Activated CD4-positive, alpha-beta T cell treated with anti-CD3 and anti-CD28 coated beads, Interleukin-2, amount 10 ng/mL, durations not matched to agents 7 days and 5 days (primary cell): ENCODE measurements around the gene HERC4. TPM values are rescaled to one million over a fixed set of nuclear protein-coding genes. Genes with fewer than 3 reads are reported as not detected.
"Not testable (repeated sequence)": the region's sequence is repeated elsewhere in the genome, so short reads cannot be mapped to it uniquely, and the experiment has no call there.

Experiments used
- CTCF ChIA-PET: fragments of 350-600 bp; sonication (Branson Sonifier 250); formaldehyde crosslinking; loops from one replicate; lab custom pipeline; 2021; ENCODE audit warnings: antibody characterized with exemption; lab: Charles Lee
- POLR2A ChIA-PET: fragments of 350-600 bp; sonication (Branson Sonifier 250); formaldehyde crosslinking; loops from one replicate; lab custom pipeline; 2021; ENCODE audit warnings: antibody characterized with exemption; lab: Charles Lee
- DNase-seq: peaks from one replicate; pipeline ENCODE4 v3.0.0-alpha.2; 2020
- H3K27ac Mint-ChIP-seq: one replicate; pipeline ENCODE4 v1.8.0; 2021; ENCODE audit warnings: mild to moderate bottlenecking, moderate library complexity, mixed read lengths
- H3K27me3 Mint-ChIP-seq: one replicate; pipeline ENCODE4 v1.8.0; 2021; ENCODE audit warnings: mixed read lengths
- H3K36me3 Mint-ChIP-seq: one replicate; pipeline ENCODE4 v1.8.0; 2021; ENCODE audit warnings: low read depth, mixed read lengths
- H3K4me1 Mint-ChIP-seq: one replicate; pipeline ENCODE4 v1.8.0; 2021; ENCODE audit warnings: mixed read lengths
- H3K4me3 Mint-ChIP-seq: one replicate; pipeline ENCODE4 v1.8.0; 2021; ENCODE audit warnings: mild to moderate bottlenecking, moderate library complexity, mixed read lengths
- H3K9me3 Mint-ChIP-seq: one replicate; pipeline ENCODE4 v1.8.0; 2021; ENCODE audit warnings: mixed read lengths
- total RNA-seq, 2 experiments: library from RNA; stranded (reverse); gene quantifications; one replicate each; pipeline ENCODE4 v1.2.3, GENCODE V29; 2021

HERC4 gene
- total RNA-seq, 2 experiments from 2014 or later: 53.8 to 58.3 TPM

DNA sequence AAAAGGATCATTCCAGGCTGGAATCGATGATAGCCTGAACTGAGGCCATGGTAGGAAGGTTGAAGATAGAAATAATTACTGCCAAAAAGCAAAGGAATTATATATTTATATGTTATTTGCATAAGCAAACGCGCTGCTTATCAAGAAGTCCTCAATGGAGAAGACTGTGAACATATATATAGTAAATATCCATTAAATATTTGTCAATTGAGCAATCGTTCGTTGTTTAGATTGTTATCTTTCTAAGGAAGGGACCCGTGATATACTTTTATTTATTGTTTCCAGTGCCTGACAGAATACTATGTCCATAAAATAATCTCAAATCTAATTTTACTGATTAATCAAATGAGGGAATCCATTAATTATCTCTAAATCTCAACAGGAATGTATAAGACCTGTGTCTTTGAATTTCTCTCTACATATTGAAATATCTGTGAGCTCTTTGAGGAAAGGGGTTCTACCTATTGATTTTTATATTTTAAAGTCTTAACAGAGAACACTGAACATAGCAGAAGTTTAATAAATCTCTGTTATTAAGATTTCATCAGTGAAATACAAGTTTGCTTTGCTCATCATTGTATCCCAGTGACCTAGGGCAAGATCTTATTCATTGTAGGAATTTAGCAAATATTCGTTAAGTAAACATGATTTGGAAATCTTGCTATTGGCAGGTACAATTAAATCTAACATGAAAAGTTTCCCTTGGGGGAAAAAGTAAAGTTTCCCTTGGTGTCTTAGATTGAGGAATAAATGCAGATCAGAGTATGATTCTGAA is 12.0 kb upstream of the HERC4 start:
- no peak overlapping the region for H3K4me3 Mint-ChIP-seq
- H3K4me1 Mint-ChIP-seq: peaks cover 10% of the 10 kb centered on the region
- no peak for DNase-seq
- no peaks in the 10 kb centered on the region for H3K9me3 Mint-ChIP-seq
- POLR2A ChIA-PET: no interaction called here
- H3K27ac Mint-ChIP-seq: no peak overlapping the region
- CTCF ChIA-PET: no interaction called here
- H3K27me3 Mint-ChIP-seq: peaks cover 9% of the 10 kb centered on the region
- H3K36me3 Mint-ChIP-seq: no peaks in the 10 kb centered on the region

DNA sequence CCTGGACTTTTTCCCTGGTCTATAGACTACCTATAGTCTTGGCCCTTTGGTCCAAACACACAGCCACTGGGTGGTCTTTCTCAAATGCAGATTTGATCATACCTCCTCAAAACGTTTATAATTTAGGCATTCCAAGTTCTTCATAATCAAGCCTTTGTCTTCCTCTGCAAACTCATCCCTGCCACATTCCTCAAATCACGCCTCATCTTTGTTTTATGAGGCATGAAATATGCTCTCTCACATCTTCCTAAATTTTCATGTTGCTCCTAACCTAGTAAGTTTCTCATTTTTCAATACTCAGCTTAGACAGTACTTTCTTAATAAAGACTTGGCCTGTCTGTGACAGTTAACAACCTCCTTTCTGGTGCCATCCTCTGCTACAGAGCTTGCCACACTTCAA is 10.9 kb upstream of the HERC4 start:
- Mint-ChIP-seq H3K27me3 (peaks cover 9% of the 10 kb centered on the region), H3K36me3 (no peaks in the 10 kb centered on the region), H3K27ac (no peak overlapping the region), H3K9me3 (no peaks in the 10 kb centered on the region), H3K4me1 (peaks cover 10% of the 10 kb centered on the region), H3K4me3 (no peak overlapping the region)
- ChIA-PET CTCF (no interaction called here), POLR2A (no interaction called here)
- no peak for DNase-seq

DNA sequence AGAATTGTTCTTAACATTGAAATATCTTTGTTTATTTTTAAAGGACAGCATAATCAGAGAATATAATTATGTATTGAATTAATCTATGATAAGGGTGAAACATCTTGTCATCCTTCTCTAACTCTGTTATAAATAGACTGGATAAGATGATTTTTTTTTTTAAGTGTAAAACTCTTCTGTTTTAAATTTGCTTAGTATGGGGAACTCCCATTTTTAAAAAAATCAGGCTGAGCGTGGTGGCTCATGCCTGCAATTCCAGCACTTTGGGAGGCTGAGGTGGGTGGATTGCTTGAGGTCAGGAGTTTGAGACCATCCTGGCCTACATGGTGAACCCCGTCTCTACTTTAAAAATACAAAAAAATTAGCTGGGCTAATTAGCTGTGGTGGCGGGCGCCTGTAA is 9.4 kb upstream of the HERC4 start:
- Mint-ChIP-seq H3K27ac (no peak overlapping the region), H3K4me1 (peaks cover 10% of the 10 kb centered on the region), H3K4me3 (no peak overlapping the region), H3K9me3 (no peaks in the 10 kb centered on the region), H3K36me3 (no peaks in the 10 kb centered on the region), H3K27me3 (peaks cover 11% of the 10 kb centered on the region)
- ChIA-PET CTCF (interaction anchor here (0.7 kb wide), 1 partner anchor 11 kb away, joined by 3 read pairs; no protein-coding TSS in a partner anchor), POLR2A (no interaction called here)
- DNase-seq: no peak

DNA sequence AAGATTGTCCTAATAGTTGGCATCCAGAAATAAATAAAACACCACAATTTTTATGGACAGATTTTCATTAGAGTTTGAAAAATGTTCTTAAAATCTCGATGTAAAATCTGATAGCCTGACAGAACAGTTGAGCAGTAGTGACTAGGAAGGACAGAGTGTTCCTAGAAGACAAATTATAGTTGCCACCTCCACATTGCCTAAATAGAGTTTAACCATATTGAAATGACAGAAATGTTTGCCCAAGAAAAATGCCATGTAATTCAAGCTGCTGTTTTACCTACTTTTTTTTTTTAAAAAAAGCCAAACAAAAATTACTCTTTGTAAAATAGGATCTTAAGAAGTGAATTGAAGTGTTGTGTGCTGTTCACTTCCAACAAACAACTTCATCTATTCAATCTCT is 8.9 kb upstream of the HERC4 start:
- H3K4me1 Mint-ChIP-seq: peaks cover 10% of the 10 kb centered on the region
- peaks cover 11% of the 10 kb centered on the region for H3K27me3 Mint-ChIP-seq
- H3K27ac Mint-ChIP-seq: no peak overlapping the region
- H3K36me3 Mint-ChIP-seq: no peaks in the 10 kb centered on the region
- CTCF ChIA-PET: no interaction called here
- POLR2A ChIA-PET: no interaction called here
- no peaks in the 10 kb centered on the region for H3K9me3 Mint-ChIP-seq
- no peak overlapping the region for H3K4me3 Mint-ChIP-seq
- DNase-seq: no peak

DNA sequence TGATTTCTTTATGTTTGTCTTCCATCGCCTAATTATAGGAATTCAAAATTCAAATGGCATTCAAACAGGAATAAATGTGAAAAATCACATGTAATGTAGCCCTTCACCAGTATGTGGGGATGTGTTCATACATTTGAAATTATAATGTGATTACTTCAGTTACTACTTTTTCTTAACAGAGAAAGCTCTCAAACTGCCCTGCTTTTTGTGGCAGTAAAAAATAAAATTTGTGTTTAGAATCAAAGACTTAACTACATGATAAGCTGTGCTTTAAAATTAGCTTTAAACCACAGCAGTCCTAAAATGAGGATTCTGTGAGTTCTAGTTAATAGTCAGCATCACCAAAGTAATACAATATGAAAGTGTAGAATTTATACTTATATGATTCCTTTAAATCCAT is 7.8 kb upstream of the HERC4 start:
- Mint-ChIP-seq H3K4me3 (no peak overlapping the region), H3K27ac (no peak overlapping the region), H3K4me1 (peaks cover 2% of the 10 kb centered on the region), H3K36me3 (no peaks in the 10 kb centered on the region), H3K9me3 (no peaks in the 10 kb centered on the region), H3K27me3 (peaks cover 10% of the 10 kb centered on the region)
- ChIA-PET CTCF (no interaction called here), POLR2A (no interaction called here)
- no peak for DNase-seq

DNA sequence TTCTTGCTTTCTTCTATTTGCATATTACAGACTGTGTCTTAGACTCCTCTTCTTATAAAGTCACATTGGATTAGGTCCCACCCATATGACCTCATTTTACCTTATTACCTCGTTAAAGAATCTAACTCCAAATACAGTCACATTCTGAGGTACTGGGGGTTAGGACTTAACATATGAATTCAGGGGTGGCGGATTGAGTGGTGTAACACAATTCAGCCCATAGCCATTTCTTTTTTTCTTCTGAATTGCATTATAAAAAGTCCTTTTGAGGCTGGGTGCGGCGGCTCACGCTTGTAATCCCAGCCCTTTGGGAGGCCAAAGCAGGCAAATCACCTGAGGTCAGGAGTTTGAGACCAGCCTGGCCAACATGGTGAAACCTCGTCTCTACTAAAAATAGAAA is 6.8 kb upstream of the HERC4 start:
- POLR2A ChIA-PET: no interaction called here
- Mint-ChIP-seq H3K27ac (no peak overlapping the region), H3K36me3 (no peaks in the 10 kb centered on the region), H3K9me3 (no peaks in the 10 kb centered on the region), H3K4me1 (no peaks in the 10 kb centered on the region), H3K4me3 (no peak overlapping the region), H3K27me3 (peaks cover 10% of the 10 kb centered on the region)
- CTCF ChIA-PET: no interaction called here
- no peak for DNase-seq

DNA sequence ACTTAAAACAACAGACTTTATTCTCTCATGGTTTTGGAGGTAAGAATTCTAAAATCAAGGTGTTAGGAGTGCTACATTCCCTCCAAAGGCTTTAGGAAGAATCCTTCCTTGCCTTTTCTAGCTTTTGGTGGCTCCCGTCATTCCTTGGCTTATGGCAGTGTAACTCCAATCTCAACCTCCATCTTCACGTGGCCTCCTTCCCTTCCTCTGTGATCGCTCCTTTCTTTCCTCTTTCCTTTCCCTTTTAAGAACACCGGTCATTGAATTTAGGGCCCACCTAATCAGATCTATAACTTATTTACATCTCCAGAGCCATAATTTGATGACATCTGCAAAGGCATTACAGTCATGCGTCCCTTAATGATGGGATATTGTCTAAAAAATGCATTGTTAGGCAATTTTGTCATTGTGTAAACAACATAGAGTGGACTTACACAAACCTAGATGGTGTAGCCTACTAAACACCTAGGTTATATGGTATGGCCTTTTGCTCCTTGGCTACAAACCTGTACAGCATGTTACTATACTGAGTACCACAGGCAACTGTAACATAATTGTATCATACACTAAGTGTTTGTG is 5.9 kb upstream of the HERC4 start:
- Mint-ChIP-seq H3K9me3 (no peaks in the 10 kb centered on the region), H3K4me1 (no peaks in the 10 kb centered on the region), H3K36me3 (no peaks in the 10 kb centered on the region), H3K27me3 (peaks cover 10% of the 10 kb centered on the region), H3K4me3 (no peak overlapping the region), H3K27ac (peak overlapping the region; percentile 4)
- CTCF ChIA-PET: no interaction called here
- no peak for DNase-seq
- POLR2A ChIA-PET: no interaction called here

DNA sequence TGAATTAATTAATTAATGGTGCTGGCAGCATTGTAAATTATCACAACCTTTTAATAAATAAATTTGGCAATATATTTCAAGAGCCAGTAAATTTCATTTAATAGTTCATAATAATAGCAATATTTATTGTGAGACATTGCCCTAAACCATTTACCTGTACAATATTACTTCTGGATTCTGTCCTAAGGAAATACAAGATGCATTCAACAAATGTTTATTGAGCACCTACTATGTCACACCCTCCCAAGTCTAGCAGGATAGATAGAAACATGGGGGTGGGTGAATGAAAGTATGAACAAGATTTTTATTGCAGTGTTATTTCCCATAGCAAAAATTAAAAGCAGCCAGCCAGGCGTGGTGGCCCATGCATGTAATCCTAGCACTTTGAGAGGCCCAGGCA is 4.4 kb upstream of the HERC4 start:
- Mint-ChIP-seq H3K4me3 (no peak overlapping the region), H3K27me3 (peaks cover 10% of the 10 kb centered on the region), H3K27ac (no peak overlapping the region), H3K4me1 (peaks cover 6% of the 10 kb centered on the region), H3K9me3 (peaks cover 5% of the 10 kb centered on the region), H3K36me3 (no peaks in the 10 kb centered on the region)
- ChIA-PET POLR2A (no interaction called here), CTCF (no interaction called here)
- no peak for DNase-seq

DNA sequence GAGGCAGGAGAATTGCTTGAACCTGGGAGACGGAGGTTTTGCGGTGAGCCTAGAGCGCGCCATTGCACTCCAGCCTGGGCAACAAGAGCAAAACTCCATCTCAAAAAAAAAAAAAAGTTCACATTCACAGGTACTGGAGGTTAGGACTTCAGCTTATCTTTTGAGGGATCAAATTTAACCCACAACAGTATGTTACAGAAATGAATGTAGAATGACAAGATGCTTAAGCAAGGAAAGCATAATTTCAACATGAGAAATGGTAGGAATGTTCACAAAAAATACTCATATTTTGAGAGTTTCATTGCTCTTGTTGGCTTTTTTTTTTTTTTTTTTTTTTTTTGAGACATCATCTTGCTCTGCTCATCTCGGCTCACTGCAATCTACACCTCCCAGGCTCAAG is 1.9 kb upstream of the HERC4 start:
- peaks cover 21% of the 10 kb centered on the region for H3K4me1 Mint-ChIP-seq
- no peak overlapping the region for H3K4me3 Mint-ChIP-seq
- ChIA-PET CTCF (interaction anchor here (0.6 kb wide), 1 partner anchor 245 kb away, joined by 3 read pairs; no protein-coding TSS in a partner anchor), POLR2A (no interaction called here)
- H3K27ac Mint-ChIP-seq: no peak overlapping the region
- DNase-seq: no peak
- peaks cover 2% of the 10 kb centered on the region for H3K27me3 Mint-ChIP-seq
- H3K36me3 Mint-ChIP-seq: peaks cover 6% of the 10 kb centered on the region
- H3K9me3 Mint-ChIP-seq: peaks cover 5% of the 10 kb centered on the region

DNA sequence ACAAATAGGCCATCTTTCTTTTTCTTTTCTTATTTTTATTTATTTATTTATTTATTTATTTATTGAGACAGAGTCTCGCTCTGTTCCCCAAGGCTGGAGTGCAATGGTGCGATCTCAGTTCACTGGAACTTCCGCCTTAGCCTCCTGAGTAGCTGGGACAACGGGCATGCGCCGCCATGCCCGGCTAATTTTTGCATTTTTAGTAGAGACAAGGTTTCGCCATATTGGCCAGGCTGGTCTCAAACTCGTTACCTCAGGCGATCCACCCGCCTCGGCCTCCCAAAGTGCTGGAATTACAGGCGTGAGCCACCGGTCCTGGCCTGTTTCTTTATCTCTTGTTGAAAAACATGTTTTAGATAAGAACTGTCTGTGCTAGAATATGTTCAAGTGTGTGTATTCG is 998 bp upstream of the HERC4 start:
- not testable (repeated sequence) for H3K9me3 Mint-ChIP-seq, DNase-seq, H3K4me3 Mint-ChIP-seq, H3K27me3 Mint-ChIP-seq
- Mint-ChIP-seq H3K4me1 (peaks cover 31% of the 10 kb centered on the region), H3K36me3 (peaks cover 12% of the 10 kb centered on the region), H3K27ac (peak overlapping the region; percentile 31)
- ChIA-PET CTCF (interaction anchor here (0.6 to 1.2 kb wide), 2 partner anchors 17 to 29 kb away, joined by 3 read pairs; no protein-coding TSS in a partner anchor), POLR2A (interaction anchor here (0.5 kb wide), 1 partner anchor 9 kb away, joined by 7 read pairs; no protein-coding TSS in a partner anchor)

DNA sequence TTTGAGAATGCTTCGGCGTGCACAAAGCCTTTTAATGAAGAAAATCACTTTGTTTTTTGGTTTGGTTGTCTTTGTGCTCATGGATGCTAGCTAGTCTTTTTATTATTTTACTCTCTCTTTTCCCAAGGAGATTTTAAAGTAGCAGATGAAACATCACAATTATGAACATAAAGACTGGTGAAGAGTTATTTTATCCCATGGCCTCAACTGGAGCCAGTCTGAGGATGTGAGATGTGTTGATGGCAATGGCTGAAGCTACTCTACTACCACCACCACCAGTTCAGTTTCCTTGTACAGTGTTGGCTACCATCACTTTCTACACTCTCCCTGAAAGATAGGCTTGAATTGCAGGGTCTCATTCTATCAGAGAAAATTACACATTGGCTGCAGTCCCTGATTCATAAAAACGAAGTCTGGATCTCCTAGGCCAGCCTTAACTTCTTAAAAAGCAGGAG is 494 bp upstream of the HERC4 start:
- Mint-ChIP-seq H3K27ac (peak overlapping the region; percentile 89), H3K4me3 (peak overlapping the region; percentile 89), H3K4me1 (peaks cover 36% of the 10 kb centered on the region), H3K36me3 (peaks cover 17% of the 10 kb centered on the region), H3K27me3 (peaks cover 2% of the 10 kb centered on the region), H3K9me3 (peaks cover 5% of the 10 kb centered on the region)
- DNase-seq: no peak
- CTCF ChIA-PET: interaction anchor here (0.6 to 1.2 kb wide), 2 partner anchors 17 to 29 kb away, joined by 3 read pairs; no protein-coding TSS in a partner anchor
- POLR2A ChIA-PET: interaction anchor here (0.5 kb wide), 1 partner anchor 9 kb away, joined by 7 read pairs; no protein-coding TSS in a partner anchor

DNA sequence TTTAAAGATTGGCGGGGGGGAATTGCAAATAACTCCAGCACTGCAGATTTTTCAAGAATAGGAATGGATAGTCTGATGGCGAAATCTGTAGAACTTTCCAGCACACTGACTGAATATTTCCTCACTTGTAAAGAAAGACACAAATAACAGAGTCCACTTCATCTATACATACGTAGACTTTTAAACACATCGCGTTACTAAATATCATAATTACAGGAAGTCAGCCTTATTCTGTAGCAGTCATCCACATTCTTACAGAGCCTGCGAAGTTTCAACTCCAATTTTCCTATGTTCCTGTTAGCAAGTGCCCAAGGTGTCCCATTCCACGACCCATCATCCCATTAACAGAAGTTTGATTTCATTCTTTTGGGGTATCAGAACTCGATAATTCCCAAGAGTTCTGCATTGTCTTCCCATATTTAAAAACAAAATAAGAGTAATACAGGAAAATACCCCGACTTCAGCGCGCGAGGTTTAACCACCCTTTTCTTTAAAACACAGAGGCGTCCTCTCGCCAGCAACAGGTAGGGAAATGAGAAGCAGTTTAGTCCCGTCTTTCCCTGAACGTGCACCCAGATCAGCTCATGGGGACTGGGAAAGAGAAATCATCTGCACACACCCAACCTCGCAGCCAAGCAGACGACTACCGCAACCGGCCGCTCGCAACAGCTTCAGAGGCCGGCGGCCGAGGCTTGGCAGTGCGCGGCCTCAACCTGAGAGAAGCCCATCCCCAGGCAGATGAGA is 880 bp downstream of the HERC4 start:
- CTCF ChIA-PET: interaction anchor here (0.5 kb wide), 1 partner anchor 135 kb away, joined by 5 read pairs; no protein-coding TSS in a partner anchor
- no peak for DNase-seq
- Mint-ChIP-seq H3K9me3 (peaks cover 5% of the 10 kb centered on the region), H3K27ac (peak overlapping the region; percentile 89), H3K27me3 (no peaks in the 10 kb centered on the region), H3K4me1 (peaks cover 38% of the 10 kb centered on the region), H3K36me3 (peaks cover 20% of the 10 kb centered on the region), H3K4me3 (peak overlapping the region; percentile 89)
- POLR2A ChIA-PET: interaction anchor here (0.7 kb wide), 1 partner anchor 20 kb away, joined by 3 read pairs; no protein-coding TSS in a partner anchor
